Ishikawa (cell line): ENCODE measurements around the gene TBCD.

Source experiments
- CEBPB ChIP-seq: IDR thresholded peaks from 2 replicates; pipeline ENCODE4 v1.6.1; 2012
- CREB1 ChIP-seq: IDR thresholded peaks from 2 replicates; pipeline ENCODE4 v1.6.1; 2012; ENCODE audit warnings: low read depth
- EGR1 ChIP-seq: IDR thresholded peaks from 2 replicates; pipeline ENCODE4 v1.6.1; 2012
- EP300 ChIP-seq: IDR thresholded peaks from 2 replicates; pipeline ENCODE4 v1.6.1; 2012; ENCODE audit warnings: borderline replicate concordance
- FOXM1 ChIP-seq: IDR thresholded peaks from 2 replicates; pipeline ENCODE4 v1.6.1; 2012; ENCODE audit warnings: low read depth, borderline replicate concordance
- NFIC ChIP-seq: IDR thresholded peaks from 2 replicates; pipeline ENCODE4 v1.6.1; 2012
- RAD21 ChIP-seq: IDR thresholded peaks from 2 replicates; pipeline ENCODE4 v1.6.1; 2012; ENCODE audit warnings: low read depth
- TAF1 ChIP-seq: IDR thresholded peaks from 2 replicates; pipeline ENCODE4 v1.6.1; 2012; ENCODE audit warnings: low read depth, mild to moderate bottlenecking
- TCF12 ChIP-seq: IDR thresholded peaks from 2 replicates; pipeline ENCODE4 v1.6.1; 2012; ENCODE audit warnings: low read depth
- TEAD4 ChIP-seq: IDR thresholded peaks from 2 replicates; pipeline ENCODE4 v1.6.1; 2012
- YY1 ChIP-seq: IDR thresholded peaks from 2 replicates; pipeline ENCODE4 v1.6.1; 2012; ENCODE audit warnings: low read depth
- ZBTB7A ChIP-seq: IDR thresholded peaks from 2 replicates; pipeline ENCODE4 v1.6.1; 2012; ENCODE audit warnings: low read depth
- TF ChIP-seq, protein P1 (sequence below): IDR thresholded peaks from 2 replicates; pipeline ENCODE4 v1.6.1; 2012
- TF ChIP-seq, protein P2 (sequence below): IDR thresholded peaks from 2 replicates; pipeline ENCODE4 v1.6.1; 2012; ENCODE audit warnings: low read depth, mild to moderate bottlenecking
- TF ChIP-seq, protein P3 (sequence below): IDR thresholded peaks from 2 replicates; pipeline ENCODE4 v1.6.1; 2012

Gene TBCD

GRCh38 chr17:82932518-82933310 lies 180.8 kb downstream of the TBCD start:
- TF ChIP-seq TCF12: no peak
- no peak for TF ChIP-seq YY1
- no peak for TF ChIP-seq CREB1
- TF ChIP-seq, protein P1, sequence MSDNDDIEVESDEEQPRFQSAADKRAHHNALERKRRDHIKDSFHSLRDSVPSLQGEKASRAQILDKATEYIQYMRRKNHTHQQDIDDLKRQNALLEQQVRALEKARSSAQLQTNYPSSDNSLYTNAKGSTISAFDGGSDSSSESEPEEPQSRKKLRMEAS: no peak
- TF ChIP-seq, protein P2, sequence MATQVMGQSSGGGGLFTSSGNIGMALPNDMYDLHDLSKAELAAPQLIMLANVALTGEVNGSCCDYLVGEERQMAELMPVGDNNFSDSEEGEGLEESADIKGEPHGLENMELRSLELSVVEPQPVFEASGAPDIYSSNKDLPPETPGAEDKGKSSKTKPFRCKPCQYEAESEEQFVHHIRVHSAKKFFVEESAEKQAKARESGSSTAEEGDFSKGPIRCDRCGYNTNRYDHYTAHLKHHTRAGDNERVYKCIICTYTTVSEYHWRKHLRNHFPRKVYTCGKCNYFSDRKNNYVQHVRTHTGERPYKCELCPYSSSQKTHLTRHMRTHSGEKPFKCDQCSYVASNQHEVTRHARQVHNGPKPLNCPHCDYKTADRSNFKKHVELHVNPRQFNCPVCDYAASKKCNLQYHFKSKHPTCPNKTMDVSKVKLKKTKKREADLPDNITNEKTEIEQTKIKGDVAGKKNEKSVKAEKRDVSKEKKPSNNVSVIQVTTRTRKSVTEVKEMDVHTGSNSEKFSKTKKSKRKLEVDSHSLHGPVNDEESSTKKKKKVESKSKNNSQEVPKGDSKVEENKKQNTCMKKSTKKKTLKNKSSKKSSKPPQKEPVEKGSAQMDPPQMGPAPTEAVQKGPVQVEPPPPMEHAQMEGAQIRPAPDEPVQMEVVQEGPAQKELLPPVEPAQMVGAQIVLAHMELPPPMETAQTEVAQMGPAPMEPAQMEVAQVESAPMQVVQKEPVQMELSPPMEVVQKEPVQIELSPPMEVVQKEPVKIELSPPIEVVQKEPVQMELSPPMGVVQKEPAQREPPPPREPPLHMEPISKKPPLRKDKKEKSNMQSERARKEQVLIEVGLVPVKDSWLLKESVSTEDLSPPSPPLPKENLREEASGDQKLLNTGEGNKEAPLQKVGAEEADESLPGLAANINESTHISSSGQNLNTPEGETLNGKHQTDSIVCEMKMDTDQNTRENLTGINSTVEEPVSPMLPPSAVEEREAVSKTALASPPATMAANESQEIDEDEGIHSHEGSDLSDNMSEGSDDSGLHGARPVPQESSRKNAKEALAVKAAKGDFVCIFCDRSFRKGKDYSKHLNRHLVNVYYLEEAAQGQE: no peak
- TF ChIP-seq ZBTB7A: no peak

DNA sequence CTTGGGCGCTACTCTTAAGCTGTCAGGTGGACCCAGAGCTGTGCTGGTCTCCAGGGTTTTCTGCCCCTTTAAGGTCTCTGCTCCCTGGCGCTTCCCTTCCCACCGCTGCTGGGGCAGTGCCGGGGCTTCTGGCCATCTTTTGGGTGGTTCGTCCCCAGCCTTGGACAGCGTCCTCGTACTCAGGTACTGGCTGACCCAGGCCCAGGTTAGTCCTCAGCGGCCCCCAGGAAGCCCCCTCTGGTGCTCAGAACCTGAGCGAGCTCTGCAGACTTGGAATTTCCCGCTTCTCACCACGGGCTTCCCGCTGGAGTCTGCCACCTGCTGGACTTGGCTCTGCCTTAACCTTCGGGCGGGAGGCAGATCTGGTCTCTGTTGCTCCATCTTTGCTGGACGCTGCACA lies 182.0 kb downstream of the TBCD start:
- TF ChIP-seq TAF1 (no peak), YY1 (no peak), CREB1 (no peak), EGR1 (no peak), RAD21 (no peak), NFIC (no peak), CEBPB (no peak)
- TF ChIP-seq, protein P1: no peak

- TF ChIP-seq EGR1: no peak
- TF ChIP-seq FOXM1: no peak
- TF ChIP-seq TEAD4: no peak
- TF ChIP-seq TAF1: no peak
- TF ChIP-seq, protein P2: no peak
- TF ChIP-seq TCF12: no peak
- TF ChIP-seq, protein P1: no peak
- TF ChIP-seq, protein P3, sequence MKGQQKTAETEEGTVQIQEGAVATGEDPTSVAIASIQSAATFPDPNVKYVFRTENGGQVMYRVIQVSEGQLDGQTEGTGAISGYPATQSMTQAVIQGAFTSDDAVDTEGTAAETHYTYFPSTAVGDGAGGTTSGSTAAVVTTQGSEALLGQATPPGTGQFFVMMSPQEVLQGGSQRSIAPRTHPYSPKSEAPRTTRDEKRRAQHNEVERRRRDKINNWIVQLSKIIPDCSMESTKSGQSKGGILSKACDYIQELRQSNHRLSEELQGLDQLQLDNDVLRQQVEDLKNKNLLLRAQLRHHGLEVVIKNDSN: no peak
- TF ChIP-seq RAD21: no peak
- TF ChIP-seq NFIC: no peak
- no peak for TF ChIP-seq EP300
- TF ChIP-seq YY1: no peak
- no peak for TF ChIP-seq ZBTB7A
- no peak for TF ChIP-seq CEBPB
- TF ChIP-seq CREB1: no peak
These were observed 184.3 kb downstream of the TBCD start for GRCh38 chr17:82935966-82936767.

- TF ChIP-seq, protein P3: no peak
- no peak for TF ChIP-seq CEBPB
- TF ChIP-seq, protein P1: no peak
- no peak for TF ChIP-seq EP300
- no peak for TF ChIP-seq YY1
- TF ChIP-seq NFIC: no peak
- TF ChIP-seq FOXM1: no peak
- no peak for TF ChIP-seq TAF1
- TF ChIP-seq, protein P2: no peak
- no peak for TF ChIP-seq RAD21
- TF ChIP-seq ZBTB7A: no peak
- no peak for TF ChIP-seq CREB1
- no peak for TF ChIP-seq EGR1
- no peak for TF ChIP-seq TEAD4
These were observed 184.9 kb downstream of the TBCD start for GRCh38 chr17:82936768-82937171.
